Measurements from ENCODE around the gene ALPL. TPM values are rescaled to one million over a fixed set of nuclear protein-coding genes. Genes with fewer than 3 reads are reported as not detected.

ALPL gene
- total RNA-seq, 1 experiment from 2014 or later, result 0.73 TPM

GRCh38 chr1:21550097-21550496 lies 40.9 kb downstream of the ALPL start:
- BruUV-seq (replicated peaks), result no TSS peak
- no peak for ATAC-seq
- H3F3A ChIP-seq (ENCODE audit: low read length, unreplicated experiment), result no peaks in the 10 kb centered on the region
- H3K9me3 ChIP-seq (ENCODE audit: low read length), result no peaks in the 10 kb centered on the region
- H4K20me1 ChIP-seq (ENCODE audit: low read length), result no peaks in the 10 kb centered on the region
- intact Hi-C loops (cut with micrococcal nuclease), result no loop called here
- no peaks in the 10 kb centered on the region for H3K4me1 ChIP-seq (ENCODE audit: insufficient read depth, low read length)
- DNase-seq, result peak; percentile 3
- ChIA-PET POLR2A (ENCODE audit: unreplicated experiment) (no interaction called here), CTCF (no interaction called here)
- H3K27ac ChIP-seq (ENCODE audit: low read length), result no peak overlapping the region
- H3K9me2 ChIP-seq (replicated peaks; ENCODE audit: low read length), result no peaks in the 10 kb centered on the region
- no peak overlapping the region for H3K9ac ChIP-seq (ENCODE audit: low read length)
- H3K27me3 ChIP-seq (ENCODE audit: low read length), result peaks cover 8% of the 10 kb centered on the region; the same call in 1 of the 2 replicates
- H3K4me2 ChIP-seq (ENCODE audit: low read length), result no peak overlapping the region
- H3K79me2 ChIP-seq (ENCODE audit: low read length), result no peaks in the 10 kb centered on the region
- H3K4me3 ChIP-seq (ENCODE audit: low read length), result no peak overlapping the region
- H3K36me3 ChIP-seq (ENCODE audit: low read depth, low read length), result no peaks in the 10 kb centered on the region
- TF ChIP-seq EZH2 (IDR thresholded peaks at IDR 0.05; ENCODE audit: low read length, unreplicated experiment) (no peak), CTCF (conservative IDR thresholded peaks at IDR 0.05; ENCODE audit: low read depth, low read length) (no peak), EZH2phosphoT487 (IDR thresholded peaks at IDR 0.05; ENCODE audit: borderline replicate concordance, low read length) (no peak)
- no peak overlapping the region for H2AFZ ChIP-seq (ENCODE audit: low read length)

GRCh38 chr1:21550866-21551475 lies 41.7 kb downstream of the ALPL start:
- no peaks in the 10 kb centered on the region for H3K9me3 ChIP-seq (ENCODE audit: low read length)
- H3K79me2 ChIP-seq (ENCODE audit: low read length), result no peaks in the 10 kb centered on the region
- peaks cover 8% of the 10 kb centered on the region; the same call in 1 of the 2 replicates for H3K27me3 ChIP-seq (ENCODE audit: low read length)
- no peak overlapping the region for H3K4me3 ChIP-seq (ENCODE audit: low read length)
- no peaks in the 10 kb centered on the region for H3F3A ChIP-seq (ENCODE audit: low read length, unreplicated experiment)
- no peak for DNase-seq
- TF ChIP-seq EZH2 (IDR thresholded peaks at IDR 0.05; ENCODE audit: low read length, unreplicated experiment) (no peak), EZH2phosphoT487 (IDR thresholded peaks at IDR 0.05; ENCODE audit: borderline replicate concordance, low read length) (no peak), CTCF (conservative IDR thresholded peaks at IDR 0.05; ENCODE audit: low read depth, low read length) (no peak)
- ChIA-PET CTCF (no interaction called here), POLR2A (ENCODE audit: unreplicated experiment) (no interaction called here)
- no peaks in the 10 kb centered on the region for H3K9me2 ChIP-seq (replicated peaks; ENCODE audit: low read length)
- intact Hi-C loops (cut with micrococcal nuclease), result no loop called here
- ATAC-seq, result no peak
- H4K20me1 ChIP-seq (ENCODE audit: low read length), result no peaks in the 10 kb centered on the region
- no peak overlapping the region for H3K27ac ChIP-seq (ENCODE audit: low read length)
- H3K4me1 ChIP-seq (ENCODE audit: insufficient read depth, low read length), result no peaks in the 10 kb centered on the region
- H2AFZ ChIP-seq (ENCODE audit: low read length), result peak overlapping the region; percentile 61; the same call in 1 of the 2 replicates
- peak overlapping the region; percentile 34; the same call in 1 of the 2 replicates for H3K4me2 ChIP-seq (ENCODE audit: low read length)
- no peaks in the 10 kb centered on the region for H3K36me3 ChIP-seq (ENCODE audit: low read depth, low read length)
- H3K9ac ChIP-seq (ENCODE audit: low read length), result no peak overlapping the region
- BruUV-seq (replicated peaks), result no TSS peak

DNA sequence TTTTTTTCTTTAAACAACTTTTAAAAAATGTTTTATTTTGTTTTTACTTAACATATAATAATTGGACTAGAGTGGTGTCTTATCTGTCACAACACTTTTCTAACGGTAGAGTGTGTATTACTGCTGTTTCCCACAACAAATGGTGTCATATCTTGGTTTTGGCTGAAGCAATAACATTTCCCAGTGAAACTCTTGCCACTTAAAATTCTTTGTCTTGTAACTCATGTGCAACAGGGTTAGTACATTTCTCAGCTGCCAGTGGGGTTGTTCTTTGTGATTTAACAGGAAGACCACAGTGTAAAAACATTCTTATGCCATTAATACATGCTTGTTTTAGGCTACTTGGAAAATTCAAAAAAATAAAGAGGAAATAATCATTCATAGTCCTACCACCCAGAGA lies 43.5 kb downstream of the ALPL start:
- H3K4me1 ChIP-seq (ENCODE audit: insufficient read depth, low read length), result no peaks in the 10 kb centered on the region
- no peak overlapping the region for H3K4me3 ChIP-seq (ENCODE audit: low read length)
- H3K36me3 ChIP-seq (ENCODE audit: low read depth, low read length), result no peaks in the 10 kb centered on the region
- no peak overlapping the region for H3K27ac ChIP-seq (ENCODE audit: low read length)
- POLR2A ChIA-PET (ENCODE audit: unreplicated experiment), result no interaction called here
- H3F3A ChIP-seq (ENCODE audit: low read length, unreplicated experiment), result no peaks in the 10 kb centered on the region
- H3K9ac ChIP-seq (ENCODE audit: low read length), result no peak overlapping the region
- ATAC-seq (no peak), DNase-seq (no peak)
- TF ChIP-seq CTCF (conservative IDR thresholded peaks at IDR 0.05; ENCODE audit: low read depth, low read length), result no peak
- TF ChIP-seq EZH2phosphoT487 (IDR thresholded peaks at IDR 0.05; ENCODE audit: borderline replicate concordance, low read length), result no peak
- no peak for TF ChIP-seq EZH2 (IDR thresholded peaks at IDR 0.05; ENCODE audit: low read length, unreplicated experiment)
- H4K20me1 ChIP-seq (ENCODE audit: low read length), result no peaks in the 10 kb centered on the region
- CTCF ChIA-PET, result no interaction called here
- H3K9me3 ChIP-seq (ENCODE audit: low read length), result no peaks in the 10 kb centered on the region
- H2AFZ ChIP-seq (ENCODE audit: low read length), result no peak overlapping the region
- no peaks in the 10 kb centered on the region for H3K9me2 ChIP-seq (replicated peaks; ENCODE audit: low read length)
- H3K4me2 ChIP-seq (ENCODE audit: low read length), result no peak overlapping the region
- H3K27me3 ChIP-seq (ENCODE audit: low read length), result peaks cover 8% of the 10 kb centered on the region; the same call in 1 of the 2 replicates
- BruUV-seq (replicated peaks), result no TSS peak
- H3K79me2 ChIP-seq (ENCODE audit: low read length), result no peaks in the 10 kb centered on the region
- intact Hi-C loops (cut with micrococcal nuclease), result no loop called here

Measured in PC-3 (cell line).